ENCODE measurements around the gene DNM1. TPM values are rescaled to one million over a fixed set of nuclear protein-coding genes. Genes with fewer than 3 reads are reported as not detected.

The DNM1 gene
- total RNA-seq, 2 experiments from 2014 or later = 0.35 to 1.8 TPM

DNA sequence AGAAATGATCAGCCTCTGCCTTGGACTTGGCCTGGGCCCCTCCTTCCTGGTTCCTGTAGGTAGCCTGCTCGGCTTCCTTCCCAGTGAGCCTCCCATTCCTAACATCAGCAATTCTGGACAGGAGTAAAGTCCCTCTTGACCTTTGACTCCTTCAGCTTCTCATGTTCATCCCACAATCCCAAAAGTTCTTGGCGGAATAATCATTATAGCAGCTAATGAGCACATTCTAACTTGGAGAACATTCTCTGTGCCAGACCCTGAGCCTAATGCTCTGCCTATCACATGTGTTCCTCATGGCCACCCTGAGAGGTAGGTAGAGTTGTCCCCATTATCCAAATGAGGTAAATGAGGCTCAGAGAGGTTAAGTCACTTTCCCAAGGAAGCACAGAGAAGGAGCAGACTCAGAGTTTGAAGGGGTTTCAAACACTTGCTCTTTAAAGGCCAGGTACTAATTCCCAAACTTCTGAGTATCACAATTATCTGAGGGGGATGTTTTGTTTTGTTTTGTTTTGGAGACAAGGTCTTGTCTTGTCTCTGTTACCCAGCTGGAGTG lies 94.1 kb downstream of the DNM1 start:
- H3K4me2 ChIP-seq (ENCODE audit: low read length) = no peak overlapping the region
- H3K4me3 ChIP-seq (ENCODE audit: low read depth, low read length, poor library complexity, severe bottlenecking) = no peak overlapping the region
- CTCF ChIA-PET (ENCODE audit: unreplicated experiment) = no interaction called here
- intact Hi-C loops (cut with micrococcal nuclease; ENCODE audit: unreplicated experiment) = no loop called here
- POLR2A ChIA-PET = no interaction called here
- TF ChIP-seq, protein P1, sequence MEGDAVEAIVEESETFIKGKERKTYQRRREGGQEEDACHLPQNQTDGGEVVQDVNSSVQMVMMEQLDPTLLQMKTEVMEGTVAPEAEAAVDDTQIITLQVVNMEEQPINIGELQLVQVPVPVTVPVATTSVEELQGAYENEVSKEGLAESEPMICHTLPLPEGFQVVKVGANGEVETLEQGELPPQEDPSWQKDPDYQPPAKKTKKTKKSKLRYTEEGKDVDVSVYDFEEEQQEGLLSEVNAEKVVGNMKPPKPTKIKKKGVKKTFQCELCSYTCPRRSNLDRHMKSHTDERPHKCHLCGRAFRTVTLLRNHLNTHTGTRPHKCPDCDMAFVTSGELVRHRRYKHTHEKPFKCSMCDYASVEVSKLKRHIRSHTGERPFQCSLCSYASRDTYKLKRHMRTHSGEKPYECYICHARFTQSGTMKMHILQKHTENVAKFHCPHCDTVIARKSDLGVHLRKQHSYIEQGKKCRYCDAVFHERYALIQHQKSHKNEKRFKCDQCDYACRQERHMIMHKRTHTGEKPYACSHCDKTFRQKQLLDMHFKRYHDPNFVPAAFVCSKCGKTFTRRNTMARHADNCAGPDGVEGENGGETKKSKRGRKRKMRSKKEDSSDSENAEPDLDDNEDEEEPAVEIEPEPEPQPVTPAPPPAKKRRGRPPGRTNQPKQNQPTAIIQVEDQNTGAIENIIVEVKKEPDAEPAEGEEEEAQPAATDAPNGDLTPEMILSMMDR (conservative IDR thresholded peaks at IDR 0.05; ENCODE audit: low read length) = no peak
- TF ChIP-seq EZH2phosphoT487 (IDR thresholded peaks at IDR 0.05; ENCODE audit: borderline replicate concordance, low read depth, low read length) = no peak
- no peak overlapping the region for H3K27ac ChIP-seq (ENCODE audit: low read depth, low read length, poor library complexity, severe bottlenecking)
- no peaks in the 10 kb centered on the region for H4K20me1 ChIP-seq (ENCODE audit: insufficient read depth, low read length)
- no peak overlapping the region for H2AFZ ChIP-seq (ENCODE audit: low read length)
- no TSS peak for BruUV-seq (replicated peaks)
- H3K9me3 ChIP-seq (ENCODE audit: low read length) = no peaks in the 10 kb centered on the region
- H3K36me3 ChIP-seq (ENCODE audit: insufficient read depth, low read length) = no peaks in the 10 kb centered on the region
- no peaks in the 10 kb centered on the region for H3K79me2 ChIP-seq (ENCODE audit: insufficient read depth, low read depth, low read length)
- DNase-seq (ENCODE audit: low spot score) = no peak
- H3K9me2 ChIP-seq (ENCODE audit: insufficient read depth, low read length) = no peaks in the 10 kb centered on the region
- H3K4me1 ChIP-seq (ENCODE audit: insufficient read depth, low read length, poor library complexity, severe bottlenecking) = peaks cover 8% of the 10 kb centered on the region

DNA sequence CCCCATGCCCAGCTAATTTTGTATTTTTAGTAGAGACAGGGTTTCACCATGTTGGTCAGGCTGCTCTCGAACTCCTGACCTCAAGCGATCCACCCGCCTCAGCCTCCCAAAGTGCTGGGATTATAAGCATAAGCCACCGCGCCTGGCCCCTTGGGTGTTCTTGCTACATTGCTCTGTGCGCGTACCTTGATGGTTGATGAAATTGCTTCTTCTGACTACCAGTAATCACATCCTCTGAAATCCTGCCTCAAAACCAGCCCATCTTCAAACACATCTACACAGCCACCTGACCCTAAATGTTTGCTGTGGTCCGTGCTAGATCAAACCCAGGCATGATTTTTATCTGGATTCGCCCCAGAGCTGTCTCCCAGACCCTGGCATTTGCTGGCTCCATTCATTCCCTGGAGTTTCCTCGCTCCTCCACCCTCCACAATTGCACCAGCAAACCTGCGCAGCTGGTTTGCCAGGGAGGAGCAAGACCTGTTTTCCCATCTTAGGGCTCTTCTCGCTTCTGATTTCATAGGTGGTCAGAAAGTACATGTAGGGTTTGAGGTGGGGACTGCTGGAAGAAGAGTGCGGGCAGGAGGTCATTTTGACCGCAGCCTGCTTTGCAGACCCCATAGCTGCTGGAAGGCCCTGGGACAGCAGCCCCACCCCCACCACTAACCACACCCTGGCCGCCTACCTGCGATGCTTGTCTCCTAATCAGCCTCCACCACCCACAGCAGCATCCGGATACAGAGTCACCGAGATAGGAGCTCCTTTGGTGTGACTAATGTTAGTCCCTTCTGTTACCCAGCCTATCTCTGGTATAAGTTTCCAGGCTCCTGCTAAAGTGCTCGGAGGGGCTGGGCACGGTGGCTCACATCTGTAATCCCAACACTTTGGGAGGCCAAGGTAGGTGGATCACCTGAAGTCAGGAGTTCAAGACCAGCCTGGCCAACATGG lies 95.6 kb downstream of the DNM1 start:
- intact Hi-C loops (cut with micrococcal nuclease; ENCODE audit: unreplicated experiment) = no loop called here
- DNase-seq (ENCODE audit: low spot score) = no peak
- H3K4me1 ChIP-seq (ENCODE audit: insufficient read depth, low read length, poor library complexity, severe bottlenecking) = no peaks in the 10 kb centered on the region
- H2AFZ ChIP-seq (ENCODE audit: low read length) = no peak overlapping the region
- no peaks in the 10 kb centered on the region for H3K9me3 ChIP-seq (ENCODE audit: low read length)
- POLR2A ChIA-PET = no interaction called here
- H3K36me3 ChIP-seq (ENCODE audit: insufficient read depth, low read length) = no peaks in the 10 kb centered on the region
- CTCF ChIA-PET (ENCODE audit: unreplicated experiment) = no interaction called here
- no peak overlapping the region for H3K4me2 ChIP-seq (ENCODE audit: low read length)
- no peaks in the 10 kb centered on the region for H3K9me2 ChIP-seq (ENCODE audit: insufficient read depth, low read length)
- TF ChIP-seq, protein P1 (conservative IDR thresholded peaks at IDR 0.05; ENCODE audit: low read length) = no peak
- TF ChIP-seq EZH2phosphoT487 (IDR thresholded peaks at IDR 0.05; ENCODE audit: borderline replicate concordance, low read depth, low read length) = no peak
- no peaks in the 10 kb centered on the region for H3K79me2 ChIP-seq (ENCODE audit: insufficient read depth, low read depth, low read length)
- no peaks in the 10 kb centered on the region for H4K20me1 ChIP-seq (ENCODE audit: insufficient read depth, low read length)
- no TSS peak for BruUV-seq (replicated peaks)
- H3K4me3 ChIP-seq (ENCODE audit: low read depth, low read length, poor library complexity, severe bottlenecking) = no peak overlapping the region
- H3K27ac ChIP-seq (ENCODE audit: low read depth, low read length, poor library complexity, severe bottlenecking) = no peak overlapping the region
